Skeletal muscle satellite cell (primary cell): Measurements from ENCODE around the gene BID.
A peak's percentile ranks its signal among the peaks of the same experiment; 100 is the strongest.
"Not testable (repeated sequence)": the region's sequence is repeated elsewhere in the genome, so short reads cannot be mapped to it uniquely, and the experiment has no call there.

Source experiments
- H3K27me3 ChIP-seq: 2 replicates; pipeline ENCODE4 v1.7.0; 2013; ENCODE audit warnings: low read length; ENCODE audit not compliant: control insufficient read depth, insufficient read depth
- H3K36me3 ChIP-seq: 2 replicates; pipeline ENCODE4 v1.7.0; 2013; ENCODE audit warnings: mild to moderate bottlenecking, control low read depth, low read length; ENCODE audit not compliant: insufficient read depth
- H3K4me1 ChIP-seq: 2 replicates; pipeline ENCODE4 v1.7.0; 2013; ENCODE audit warnings: low read length; ENCODE audit not compliant: control insufficient read depth, insufficient read depth
- H3K4me2 ChIP-seq: 2 replicates; pipeline ENCODE4 v1.7.0; 2013; ENCODE audit warnings: mild to moderate bottlenecking, low read length
- H3K4me3 ChIP-seq: 2 replicates; pipeline ENCODE4 v1.7.0; 2013; ENCODE audit warnings: low read length
- H3K9ac ChIP-seq: 2 replicates; pipeline ENCODE4 v1.7.0; 2013; ENCODE audit warnings: mild to moderate bottlenecking, low read depth, low read length, moderate library complexity
- H3K9me3 ChIP-seq: replicated peaks from 2 replicates; pipeline ENCODE4 v1.7.0; 2013; ENCODE audit warnings: mild to moderate bottlenecking, control low read depth, low read length

BID gene

GRCh38 chr22:17772249-17772957 is 1.9 kb downstream of the BID start:
- Histone ChIP-seq H3K4me2 (peak overlapping the region; percentile 96), H3K4me1 (peaks cover 24% of the 10 kb centered on the region), H3K9me3 (no peaks in the 10 kb centered on the region), H3K9ac (no peak overlapping the region), H3K27me3 (no peaks in the 10 kb centered on the region), H3K4me3 (peak overlapping the region; percentile 73), H3K36me3 (no peaks in the 10 kb centered on the region)

GRCh38 chr22:17770180-17771077 is 3.8 kb downstream of the BID start:
- H3K4me2 ChIP-seq: peak overlapping the region; percentile 11
- H3K27me3 ChIP-seq: no peaks in the 10 kb centered on the region
- H3K4me3 ChIP-seq: no peak overlapping the region
- no peak overlapping the region for H3K9ac ChIP-seq
- H3K36me3 ChIP-seq: no peaks in the 10 kb centered on the region
- H3K4me1 ChIP-seq: peaks cover 24% of the 10 kb centered on the region
- H3K9me3 ChIP-seq: no peaks in the 10 kb centered on the region

- Histone ChIP-seq H3K27me3 (no peaks in the 10 kb centered on the region), H3K36me3 (no peaks in the 10 kb centered on the region), H3K9ac (no peak overlapping the region), H3K4me2 (no peak overlapping the region), H3K9me3 (no peaks in the 10 kb centered on the region), H3K4me3 (no peak overlapping the region), H3K4me1 (peaks cover 24% of the 10 kb centered on the region)
Measured at GRCh38 chr22:17769716-17770082, 4.6 kb downstream of the BID start.

GRCh38 chr22:17769013-17769715 is 5.1 kb downstream of the BID start:
- H3K9ac ChIP-seq: no peak overlapping the region

GRCh38 chr22:17767233-17768065 is 6.8 kb downstream of the BID start:
- Histone ChIP-seq H3K4me3 (no peak overlapping the region), H3K27me3 (no peaks in the 10 kb centered on the region), H3K36me3 (no peaks in the 10 kb centered on the region), H3K4me1 (peaks cover 11% of the 10 kb centered on the region), H3K9ac (no peak overlapping the region), H3K9me3 (no peaks in the 10 kb centered on the region), H3K4me2 (no peak overlapping the region)

More at GRCh38 chr22:17769013-17769715, 5.1 kb downstream of the BID start:
- no peak overlapping the region for H3K4me3 ChIP-seq
- H3K27me3 ChIP-seq: no peaks in the 10 kb centered on the region
- H3K36me3 ChIP-seq: no peaks in the 10 kb centered on the region
- peaks cover 24% of the 10 kb centered on the region for H3K4me1 ChIP-seq
- H3K4me2 ChIP-seq: no peak overlapping the region
- no peaks in the 10 kb centered on the region for H3K9me3 ChIP-seq

- not testable (repeated sequence) for H3K4me3 ChIP-seq, H3K9me3 ChIP-seq, H3K9ac ChIP-seq, H3K4me2 ChIP-seq, H3K36me3 ChIP-seq, H3K4me1 ChIP-seq, H3K27me3 ChIP-seq
Measured at GRCh38 chr22:17764852-17765251, 9.4 kb downstream of the BID start.

- Histone ChIP-seq H3K4me3 (no peak overlapping the region), H3K4me2 (no peak overlapping the region), H3K9ac (no peak overlapping the region), H3K4me1 (no peaks in the 10 kb centered on the region), H3K9me3 (no peaks in the 10 kb centered on the region), H3K36me3 (no peaks in the 10 kb centered on the region), H3K27me3 (no peaks in the 10 kb centered on the region)
Measured at GRCh38 chr22:17764036-17764435, 10.2 kb downstream of the BID start.

GRCh38 chr22:17763442-17763841 is 10.8 kb downstream of the BID start:
- not testable (repeated sequence) for H3K9ac ChIP-seq, H3K27me3 ChIP-seq, H3K4me1 ChIP-seq, H3K9me3 ChIP-seq, H3K4me2 ChIP-seq, H3K4me3 ChIP-seq, H3K36me3 ChIP-seq

- H3K9ac ChIP-seq: no peak overlapping the region
- no peaks in the 10 kb centered on the region for H3K4me1 ChIP-seq
- no peak overlapping the region for H3K4me3 ChIP-seq
- no peaks in the 10 kb centered on the region for H3K9me3 ChIP-seq
- no peak overlapping the region for H3K4me2 ChIP-seq
- H3K36me3 ChIP-seq: no peaks in the 10 kb centered on the region
- no peaks in the 10 kb centered on the region for H3K27me3 ChIP-seq
Measured at GRCh38 chr22:17761138-17761488, 13.2 kb downstream of the BID start.

- Histone ChIP-seq H3K4me2 (no peak overlapping the region), H3K4me1 (peaks cover 7% of the 10 kb centered on the region), H3K9me3 (no peaks in the 10 kb centered on the region), H3K36me3 (no peaks in the 10 kb centered on the region), H3K27me3 (no peaks in the 10 kb centered on the region), H3K9ac (no peak overlapping the region), H3K4me3 (no peak overlapping the region)
Measured at GRCh38 chr22:17754233-17754925, 19.9 kb downstream of the BID start.
